Upper lobe of left lung (tissue), 4 donors: ENCODE results near the gene COQ4.

Source experiments
- CTCF ChIP-seq, 6 experiments: fragments of 450-650 bp in 4 of 6; fragments of 200-600 bp in 2 of 6; sonication (generic) in 2 of 6; IDR thresholded peaks; one replicate each; pipeline ENCODE4 v1.5.1; 2016 to 2019; ENCODE audit warnings: antibody characterized with exemption in 6 of 6
- EP300 ChIP-seq, 4 donors: sonication (generic); formaldehyde crosslinking; IDR thresholded peaks; one replicate each; pipeline ENCODE4 v1.5.1; 2017; ENCODE audit warnings: antibody characterized with exemption in 4 of 4, control low read depth in 2 of 4
- POLR2A ChIP-seq, 4 donors: fragments of 450-650 bp; IDR thresholded peaks; one replicate each; pipeline ENCODE4 v1.5.1; 2016 to 2017; ENCODE audit warnings: antibody characterized with exemption in 4 of 4, mild to moderate bottlenecking in 2 of 4

GRCh38 chr9:128361296-128361985 lies 38.8 kb downstream of the COQ4 start:
- TF ChIP-seq CTCF (IDR thresholded peaks at IDR 0.05) = no peak
- TF ChIP-seq POLR2A (IDR thresholded peaks at IDR 0.05) = no peak
- TF ChIP-seq EP300 (IDR thresholded peaks at IDR 0.05) = no peak
